Nephron (organoid): ENCODE results near the gene PPIB.
A peak's percentile ranks its signal among the peaks of the same experiment; 100 is the strongest.

Experiments
- H3K27ac Mint-ChIP-seq, 3 experiments: 2 replicates each; pipeline ENCODE4 v1.8.0; 2020; ENCODE audit warnings: mixed read lengths in 3 of 3, mild to moderate bottlenecking in 2 of 3, moderate library complexity in 1 of 3
- H3K27me3 Mint-ChIP-seq: 2 replicates; pipeline ENCODE4 v1.8.0; 2021; ENCODE audit warnings: low read depth, mild to moderate bottlenecking, moderate library complexity, mixed read lengths
- H3K36me3 Mint-ChIP-seq: 2 replicates; pipeline ENCODE4 v1.8.0; 2020; ENCODE audit warnings: low read depth, mixed read lengths
- H3K4me1 Mint-ChIP-seq: 2 replicates; pipeline ENCODE4 v1.8.0; 2020; ENCODE audit warnings: mixed read lengths
- H3K4me3 Mint-ChIP-seq, 3 experiments: 2 replicates each; pipeline ENCODE4 v1.8.0; 2020; ENCODE audit warnings: mild to moderate bottlenecking in 3 of 3, mixed read lengths in 3 of 3, moderate library complexity in 2 of 3
- H3K9me3 Mint-ChIP-seq: 2 replicates; pipeline ENCODE4 v1.8.0; 2020; ENCODE audit warnings: mixed read lengths
- TF ChIP-seq, protein P1 (sequence below), 3 experiments: fragments of 200-600 bp; sonication (generic); IDR thresholded peaks; one replicate each; pipeline ENCODE4 v1.5.0; 2021; ENCODE audit warnings: antibody characterized with exemption in 3 of 3; ENCODE audit not compliant: unreplicated experiment in 3 of 3

Gene PPIB

GRCh38 chr15:64162478-64162868 lies 349 bp downstream of the PPIB start:
- Mint-ChIP-seq H3K36me3 (peaks cover 31% of the 10 kb centered on the region), H3K4me3 (peak overlapping the region; percentile 80 to 95 (median 88)), H3K27me3 (no peaks in the 10 kb centered on the region), H3K27ac (peak overlapping the region; percentile 76 to 95 (median 86)), H3K9me3 (no peaks in the 10 kb centered on the region), H3K4me1 (peaks cover 49% of the 10 kb centered on the region)
- TF ChIP-seq, protein P1, sequence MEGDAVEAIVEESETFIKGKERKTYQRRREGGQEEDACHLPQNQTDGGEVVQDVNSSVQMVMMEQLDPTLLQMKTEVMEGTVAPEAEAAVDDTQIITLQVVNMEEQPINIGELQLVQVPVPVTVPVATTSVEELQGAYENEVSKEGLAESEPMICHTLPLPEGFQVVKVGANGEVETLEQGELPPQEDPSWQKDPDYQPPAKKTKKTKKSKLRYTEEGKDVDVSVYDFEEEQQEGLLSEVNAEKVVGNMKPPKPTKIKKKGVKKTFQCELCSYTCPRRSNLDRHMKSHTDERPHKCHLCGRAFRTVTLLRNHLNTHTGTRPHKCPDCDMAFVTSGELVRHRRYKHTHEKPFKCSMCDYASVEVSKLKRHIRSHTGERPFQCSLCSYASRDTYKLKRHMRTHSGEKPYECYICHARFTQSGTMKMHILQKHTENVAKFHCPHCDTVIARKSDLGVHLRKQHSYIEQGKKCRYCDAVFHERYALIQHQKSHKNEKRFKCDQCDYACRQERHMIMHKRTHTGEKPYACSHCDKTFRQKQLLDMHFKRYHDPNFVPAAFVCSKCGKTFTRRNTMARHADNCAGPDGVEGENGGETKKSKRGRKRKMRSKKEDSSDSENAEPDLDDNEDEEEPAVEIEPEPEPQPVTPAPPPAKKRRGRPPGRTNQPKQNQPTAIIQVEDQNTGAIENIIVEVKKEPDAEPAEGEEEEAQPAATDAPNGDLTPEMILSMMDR (IDR thresholded peaks at IDR 0.05; ENCODE audit: unreplicated experiment in 3 of 3) = no peak

GRCh38 chr15:64161688-64162477 lies 939 bp downstream of the PPIB start:
- Mint-ChIP-seq H3K27ac (peak overlapping the region; percentile 74 to 95 (median 86)), H3K9me3 (no peaks in the 10 kb centered on the region), H3K4me3 (peak overlapping the region; percentile 80 to 95 (median 88)), H3K36me3 (peaks cover 37% of the 10 kb centered on the region), H3K4me1 (peaks cover 49% of the 10 kb centered on the region), H3K27me3 (no peaks in the 10 kb centered on the region)
- TF ChIP-seq, protein P1 (IDR thresholded peaks at IDR 0.05; ENCODE audit: unreplicated experiment in 3 of 3) = no peak

GRCh38 chr15:64158363-64159134 lies 4.3 kb downstream of the PPIB start:
- peaks cover 4% of the 10 kb centered on the region for H3K27me3 Mint-ChIP-seq

GRCh38 chr15:64157599-64158125 lies 5.2 kb downstream of the PPIB start:
- H3K4me1 Mint-ChIP-seq = peaks cover 46% of the 10 kb centered on the region
- TF ChIP-seq, protein P1 (IDR thresholded peaks at IDR 0.05; ENCODE audit: unreplicated experiment in 3 of 3) = no peak
- H3K9me3 Mint-ChIP-seq = no peaks in the 10 kb centered on the region
- H3K4me3 Mint-ChIP-seq = peak overlapping the region in 1 of 3 experiments; percentile 11
- H3K36me3 Mint-ChIP-seq = peaks cover 56% of the 10 kb centered on the region
- peak overlapping the region in 1 of 3 experiments; percentile 24 for H3K27ac Mint-ChIP-seq
- peaks cover 13% of the 10 kb centered on the region for H3K27me3 Mint-ChIP-seq

More at GRCh38 chr15:64158363-64159134, 4.3 kb downstream of the PPIB start:
- Mint-ChIP-seq H3K27ac (peak overlapping the region in 2 of 3 experiments; percentile 24), H3K4me3 (peak overlapping the region in 1 of 3 experiments; percentile 15), H3K36me3 (peaks cover 56% of the 10 kb centered on the region), H3K9me3 (no peaks in the 10 kb centered on the region), H3K4me1 (peaks cover 43% of the 10 kb centered on the region)
- TF ChIP-seq, protein P1 (IDR thresholded peaks at IDR 0.05; ENCODE audit: unreplicated experiment in 3 of 3) = no peak

GRCh38 chr15:64156652-64157331 lies 6.0 kb downstream of the PPIB start:
- peaks cover 16% of the 10 kb centered on the region for H3K27me3 Mint-ChIP-seq
- H3K9me3 Mint-ChIP-seq = no peaks in the 10 kb centered on the region
- TF ChIP-seq, protein P1 (IDR thresholded peaks at IDR 0.05; ENCODE audit: unreplicated experiment in 3 of 3) = no peak
- H3K36me3 Mint-ChIP-seq = peaks cover 52% of the 10 kb centered on the region
- H3K4me1 Mint-ChIP-seq = peaks cover 40% of the 10 kb centered on the region
- H3K27ac Mint-ChIP-seq = no peak overlapping the region
- peak overlapping the region in 2 of 3 experiments; percentile 10 to 39 for H3K4me3 Mint-ChIP-seq
